Spleen (tissue), 7 donors: ENCODE data around the gene ANKRD11.
"Not testable (repeated sequence)": the region's sequence is repeated elsewhere in the genome, so short reads cannot be mapped to it uniquely, and the experiment has no call there.

ENCODE experiments used
- POLR2A ChIP-seq, 3 donors: fragments of 450-650 bp; IDR thresholded peaks; one replicate each; pipeline ENCODE4 v1.5.1; 2017; ENCODE audit warnings: antibody characterized with exemption in 3 of 3, mild to moderate bottlenecking in 1 of 3
- TF ChIP-seq, protein P1 (sequence below), 11 experiments: fragments of 200-600 bp in 7 of 11; fragments of 450-650 bp in 4 of 11; sonication (generic) in 4 of 11; IDR thresholded peaks in 8 of 11; conservative IDR thresholded peaks in 3 of 11; 1 replicate in 7 of 11; 2 replicates in 4 of 11; pipeline versions ENCODE4 v1.4.0 to v1.8.0; 2016 to 2021; ENCODE audit warnings: antibody characterized with exemption in 11 of 11, inconsistent platforms in 4 of 11, mild to moderate bottlenecking in 1 of 11
- donor health status: DM: no; HTN: no; CAD: no; lungs with moderate emphysema.
- donor health status: DM: no; HTN: no; CAD: no.
- donor health status: DM: no; HTN: no; CAD: no.

DNA sequence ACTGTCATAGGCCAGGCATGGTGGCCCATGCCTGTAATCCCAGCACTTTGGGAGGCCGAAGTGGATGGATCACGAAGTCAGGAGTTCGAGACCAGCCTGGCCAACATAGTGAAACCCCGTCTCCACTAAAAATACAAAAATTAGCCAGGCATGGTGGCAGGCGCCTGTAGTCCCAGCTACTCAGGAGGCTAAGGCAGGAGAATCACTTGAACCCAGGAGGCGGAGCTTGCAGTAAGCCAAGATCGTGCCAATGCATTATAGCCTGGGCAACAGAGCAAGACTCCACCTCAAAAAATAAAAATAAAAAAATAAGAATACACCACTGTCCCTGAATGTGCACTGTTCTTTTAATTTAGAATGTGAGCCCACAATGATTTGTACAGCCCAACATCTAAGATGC is 61.8 kb downstream of the ANKRD11 start:
- TF ChIP-seq, protein P1, sequence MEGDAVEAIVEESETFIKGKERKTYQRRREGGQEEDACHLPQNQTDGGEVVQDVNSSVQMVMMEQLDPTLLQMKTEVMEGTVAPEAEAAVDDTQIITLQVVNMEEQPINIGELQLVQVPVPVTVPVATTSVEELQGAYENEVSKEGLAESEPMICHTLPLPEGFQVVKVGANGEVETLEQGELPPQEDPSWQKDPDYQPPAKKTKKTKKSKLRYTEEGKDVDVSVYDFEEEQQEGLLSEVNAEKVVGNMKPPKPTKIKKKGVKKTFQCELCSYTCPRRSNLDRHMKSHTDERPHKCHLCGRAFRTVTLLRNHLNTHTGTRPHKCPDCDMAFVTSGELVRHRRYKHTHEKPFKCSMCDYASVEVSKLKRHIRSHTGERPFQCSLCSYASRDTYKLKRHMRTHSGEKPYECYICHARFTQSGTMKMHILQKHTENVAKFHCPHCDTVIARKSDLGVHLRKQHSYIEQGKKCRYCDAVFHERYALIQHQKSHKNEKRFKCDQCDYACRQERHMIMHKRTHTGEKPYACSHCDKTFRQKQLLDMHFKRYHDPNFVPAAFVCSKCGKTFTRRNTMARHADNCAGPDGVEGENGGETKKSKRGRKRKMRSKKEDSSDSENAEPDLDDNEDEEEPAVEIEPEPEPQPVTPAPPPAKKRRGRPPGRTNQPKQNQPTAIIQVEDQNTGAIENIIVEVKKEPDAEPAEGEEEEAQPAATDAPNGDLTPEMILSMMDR (IDR thresholded peaks at IDR 0.05 in 8 of 11, conservative IDR thresholded peaks at IDR 0.05 in 3 of 11), result not testable (repeated sequence)
- not testable (repeated sequence) for TF ChIP-seq POLR2A (IDR thresholded peaks at IDR 0.05)
